ENCODE measurements around the gene GNL3. TPM values are rescaled to one million over a fixed set of nuclear protein-coding genes. Genes with fewer than 3 reads are reported as not detected.
"Not testable (repeated sequence)": the region's sequence is repeated elsewhere in the genome, so short reads cannot be mapped to it uniquely, and the experiment has no call there.

The GNL3 gene
- total RNA-seq, 1 donor from 2014 or later = 71.6 TPM

DNA sequence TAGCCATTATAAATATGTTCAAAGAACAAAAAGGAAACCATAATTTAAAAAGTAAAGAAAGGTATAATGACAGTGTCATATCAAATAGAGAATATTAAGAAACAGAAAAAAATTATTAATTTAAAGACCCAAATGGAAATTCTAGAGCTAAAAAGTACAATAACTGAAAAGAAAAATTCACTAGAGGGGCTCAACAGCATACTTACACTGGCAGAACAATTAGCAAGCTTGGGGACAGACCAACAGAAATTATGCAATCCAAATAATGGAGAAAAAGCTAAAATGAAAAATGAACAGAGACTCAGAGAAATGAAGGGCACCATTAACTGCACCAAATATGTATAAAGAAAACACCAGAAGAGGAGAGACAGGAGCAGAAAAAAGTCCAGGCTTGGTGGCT is 33.8 kb downstream of the GNL3 start:
- no peak for DNase-seq (ENCODE audit: low read depth in 2 of 2)

DNA sequence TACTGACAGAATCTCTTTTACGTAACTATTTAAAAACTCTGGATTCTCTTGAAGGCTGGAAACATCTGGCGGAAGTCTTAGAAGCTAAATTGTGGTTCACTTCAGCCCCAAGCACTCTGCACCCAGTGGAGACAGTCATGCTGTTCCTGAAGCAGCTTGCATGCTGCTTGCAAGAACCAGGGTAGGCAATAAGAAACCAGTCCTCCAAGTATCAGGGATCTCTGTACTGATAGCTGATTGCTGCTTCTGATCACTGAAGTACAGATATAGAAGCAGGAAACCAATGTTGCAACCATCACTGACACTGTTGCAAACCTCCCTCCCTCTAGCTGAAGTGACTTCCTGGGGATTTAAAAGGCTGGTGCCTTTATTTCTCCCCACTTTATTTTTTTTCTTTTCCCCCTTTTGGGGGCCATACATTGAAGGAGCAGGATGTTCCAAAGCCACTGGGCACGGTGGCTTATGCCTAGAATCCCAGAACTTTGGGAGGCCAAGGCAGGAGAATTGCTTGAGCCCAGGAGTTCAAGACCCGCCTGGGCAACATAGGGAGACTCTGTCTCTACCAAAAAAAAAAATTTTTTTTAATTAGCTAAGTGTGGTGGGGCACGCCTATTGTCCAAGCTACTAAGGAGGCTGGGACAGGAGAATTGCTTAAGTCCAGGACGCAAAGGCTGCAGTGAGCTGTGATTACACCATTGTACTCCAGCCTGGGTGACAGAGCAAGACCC is 35.3 kb downstream of the GNL3 start:
- DNase-seq (ENCODE audit: low read depth in 2 of 2) = no peak

DNA sequence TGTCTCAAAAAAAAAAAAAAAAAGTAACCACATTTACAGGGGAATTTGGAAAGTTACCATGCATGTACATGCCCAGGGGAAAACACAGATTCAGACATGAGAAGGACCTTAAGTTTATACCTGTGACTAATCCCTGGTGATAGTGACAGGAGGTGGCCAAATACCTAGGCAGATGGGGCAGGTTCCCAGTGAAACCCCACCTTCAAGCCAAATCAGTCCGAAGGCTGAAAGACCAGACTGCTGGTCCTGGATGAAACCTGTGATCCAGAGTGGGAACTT is 35.8 kb downstream of the GNL3 start:
- no peak for DNase-seq (ENCODE audit: low read depth in 2 of 2)

GRCh38 chr3:52722491-52722890 is 36.7 kb downstream of the GNL3 start:
- DNase-seq (ENCODE audit: low read depth in 2 of 2) = no peak

GRCh38 chr3:52723935-52724334 is 38.1 kb downstream of the GNL3 start:
- no peak for DNase-seq (ENCODE audit: low read depth in 2 of 2)

GRCh38 chr3:52724511-52724910 is 38.7 kb downstream of the GNL3 start:
- DNase-seq (ENCODE audit: low read depth in 2 of 2) = no peak

DNA sequence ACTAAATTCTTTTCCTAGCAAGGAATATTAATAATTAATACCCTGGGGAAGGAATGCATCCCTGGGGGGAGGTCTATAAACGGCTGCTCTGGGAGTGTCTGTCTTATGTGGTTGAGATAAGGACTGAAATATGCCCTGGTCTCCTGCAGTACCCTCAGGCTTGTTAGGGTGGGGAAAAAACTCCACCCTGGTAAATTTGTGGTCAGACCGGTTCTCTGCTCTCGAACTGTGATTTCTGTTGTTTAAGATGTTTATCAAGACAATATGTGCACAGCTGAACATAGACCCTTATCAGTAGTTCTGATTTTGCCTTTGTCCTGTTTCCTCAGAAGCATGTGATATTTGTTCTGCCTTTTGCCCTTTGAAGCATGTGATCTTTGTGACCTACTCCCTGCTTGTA is 42.9 kb downstream of the GNL3 start:
- not testable (repeated sequence) for DNase-seq (ENCODE audit: low read depth in 2 of 2)

DNA sequence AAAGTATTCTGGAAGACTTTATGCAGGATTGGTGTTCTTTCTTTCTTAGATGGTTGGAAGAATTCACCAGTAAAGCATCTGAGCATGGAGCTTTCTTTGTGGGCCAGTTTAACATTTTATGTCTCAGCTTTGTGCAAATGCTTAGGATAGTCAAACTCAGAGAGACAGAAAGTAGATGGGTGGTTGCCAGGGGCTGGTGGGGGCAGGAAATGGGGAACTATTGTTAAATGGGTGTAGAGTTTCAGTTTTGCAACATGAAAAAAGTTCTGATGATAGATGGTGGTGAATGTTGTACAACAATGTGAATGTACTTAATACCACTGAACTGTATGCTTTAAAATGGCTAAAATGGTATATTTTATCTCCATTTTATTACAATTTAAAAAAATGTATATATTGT is 44.8 kb downstream of the GNL3 start:
- peak; percentile 40 to 53 for DNase-seq (ENCODE audit: low read depth in 2 of 2)

DNA sequence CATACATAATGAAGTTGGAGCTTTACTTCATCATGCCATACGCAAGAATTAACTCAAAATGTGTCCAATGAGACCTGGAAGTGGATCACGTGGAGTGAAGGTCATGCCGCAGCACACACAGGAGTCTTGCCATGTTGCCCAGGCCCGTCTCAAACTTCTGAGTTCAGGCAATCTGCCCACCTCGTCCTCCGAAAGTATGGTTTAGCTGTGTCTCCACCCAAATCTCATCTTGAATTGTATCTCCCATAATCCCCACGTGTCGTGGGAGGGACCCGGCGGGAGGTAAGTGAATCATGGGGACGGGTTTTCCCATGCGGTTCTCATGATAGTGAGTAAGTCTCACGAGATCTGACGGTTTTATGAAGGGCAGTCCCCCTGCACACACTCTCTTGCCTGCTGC is 45.8 kb downstream of the GNL3 start:
- no peak for DNase-seq (ENCODE audit: low read depth in 2 of 2)

GRCh38 chr3:52733256-52733891 is 47.5 kb downstream of the GNL3 start:
- no peak for DNase-seq (ENCODE audit: low read depth in 2 of 2)

DNA sequence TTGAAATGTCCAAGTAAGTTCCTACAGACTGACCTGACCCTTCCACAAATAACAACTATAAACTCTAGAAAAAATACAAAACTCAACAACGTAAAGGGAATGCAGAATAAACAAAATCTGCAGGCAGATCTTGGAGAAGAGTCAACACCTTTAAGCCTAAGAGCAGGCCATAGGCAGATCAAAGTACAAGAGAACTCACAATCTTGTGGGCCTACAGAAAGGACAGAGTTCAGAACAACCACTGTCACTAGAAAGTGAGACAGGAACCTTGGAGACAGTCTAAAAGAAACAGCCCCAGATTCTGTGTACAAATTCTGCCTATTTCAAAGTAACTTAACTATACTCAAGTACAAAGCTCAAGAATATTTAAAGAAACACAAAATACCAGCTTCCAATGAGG is 53.9 kb downstream of the GNL3 start:
- DNase-seq (ENCODE audit: low read depth in 2 of 2) = no peak

- peak; percentile 45 to 51 for DNase-seq (ENCODE audit: low read depth in 2 of 2)
Measured at GRCh38 chr3:52742418-52743041, 56.7 kb downstream of the GNL3 start.

DNA sequence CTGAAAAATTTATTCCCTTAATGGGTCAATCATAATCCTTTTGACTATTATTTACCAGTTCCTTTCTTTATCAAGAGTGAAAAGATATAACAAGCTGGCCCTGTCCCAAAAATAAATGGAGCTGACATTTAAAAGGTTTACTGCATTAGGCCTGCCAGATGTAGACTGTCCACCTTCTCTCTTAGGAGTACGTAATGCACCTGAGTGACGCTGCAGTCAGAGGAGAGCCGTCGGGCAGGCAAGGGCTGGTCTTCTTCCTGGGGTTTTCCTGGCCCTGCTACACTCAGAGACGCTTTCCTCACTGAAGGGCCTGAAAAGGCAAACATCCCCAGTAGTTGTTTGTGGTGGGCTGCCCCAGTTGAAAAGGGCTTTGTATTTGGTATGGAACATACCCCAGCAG is 57.3 kb downstream of the GNL3 start:
- no peak for DNase-seq (ENCODE audit: low read depth in 2 of 2)

DNA sequence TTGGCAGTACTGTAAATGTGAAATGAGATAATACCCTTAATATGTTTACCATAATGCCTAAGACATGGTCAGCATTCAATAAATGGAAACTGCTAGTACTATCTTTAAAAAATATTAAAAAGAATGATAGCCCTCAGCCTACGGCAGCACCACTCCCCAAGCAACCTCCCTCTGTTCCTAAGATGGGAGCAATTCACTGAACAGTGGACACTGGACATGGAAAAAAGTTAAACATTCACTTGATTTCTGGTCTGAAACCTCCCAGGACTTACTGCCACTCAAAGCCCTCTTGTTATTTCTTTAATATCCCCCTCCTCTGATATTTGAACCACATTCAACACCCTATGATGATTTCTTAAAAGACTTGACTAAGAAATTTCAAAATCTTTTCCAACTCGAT is 57.9 kb downstream of the GNL3 start:
- DNase-seq (ENCODE audit: low read depth in 2 of 2) = no peak

Other genes with a start within 250 kb of the GNL3 start
- gene SEMA3G, start 240.9 kb upstream of the GNL3 start, total RNA-seq = 23.0 and 35.9 TPM in 2 replicates
- 0.13 TPM in 1 of 2 replicates, not detected in the other for gene TNNC1, start 232.0 kb upstream of the GNL3 start, total RNA-seq
- 27.7 and 38.3 TPM in 2 replicates for gene NISCH, start 230.4 kb upstream of the GNL3 start, total RNA-seq
- gene STAB1, start 190.7 kb upstream of the GNL3 start, total RNA-seq = 117 and 330 TPM in 2 replicates
- 24.4 and 52.5 TPM in 2 replicates for gene NT5DC2, start 152.2 kb upstream of the GNL3 start, total RNA-seq
- gene UQCC5, start 149.4 kb upstream of the GNL3 start, total RNA-seq = 4.8 and 5.8 TPM in 2 replicates
- gene PBRM1, start 119 bp upstream of the GNL3 start, total RNA-seq = 51.9 and 61.6 TPM in 2 replicates
- gene GLT8D1, start 19.8 kb downstream of the GNL3 start, total RNA-seq = 37.4 and 44.6 TPM in 2 replicates
- gene SPCS1, start 20.1 kb downstream of the GNL3 start, total RNA-seq = 36.3 and 37.4 TPM in 2 replicates
- gene NEK4, start 84.9 kb downstream of the GNL3 start, total RNA-seq = 11.6 and 12.6 TPM in 2 replicates
- gene ITIH1, start 91.6 kb downstream of the GNL3 start, total RNA-seq = not detected in 2 replicates
- gene ITIH3, start 108.8 kb downstream of the GNL3 start, total RNA-seq = 0.64 and 1.1 TPM in 2 replicates
- 0.39 and 1.0 TPM in 2 replicates for gene ITIH4, start 144.6 kb downstream of the GNL3 start, total RNA-seq
- 0.25 TPM in 1 of 2 replicates, not detected in the other for gene MUSTN1, start 149.0 kb downstream of the GNL3 start, total RNA-seq
- 8.0 and 12.9 TPM in 2 replicates for gene STIMATE, start 211.5 kb downstream of the GNL3 start, total RNA-seq

All from dermis microvascular lymphatic vessel endothelial cell (primary cell).